ENCODE results near the gene ZDHHC11B.
"Not testable (repeated sequence)": the region's sequence is repeated elsewhere in the genome, so short reads cannot be mapped to it uniquely, and the experiment has no call there.

DNA sequence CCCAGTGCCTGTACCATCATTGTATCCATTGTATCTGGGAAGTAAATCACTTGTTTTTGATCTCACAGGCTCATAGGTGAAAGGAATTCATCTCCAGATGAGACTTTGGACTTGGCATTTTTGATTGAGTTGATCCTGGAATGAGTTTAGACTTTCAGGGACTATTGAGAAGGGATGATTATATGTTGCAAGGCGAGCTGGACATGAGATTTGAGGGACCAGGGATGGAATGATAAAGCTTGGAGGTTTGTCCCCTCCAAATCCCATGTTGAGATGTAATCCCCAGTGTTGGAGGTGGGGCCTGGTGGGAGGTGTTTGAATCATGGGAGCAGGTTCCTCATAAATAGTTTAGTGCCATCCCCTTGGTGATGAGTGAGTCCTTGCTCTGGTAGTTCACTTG, 10.4 kb upstream of the ZDHHC11B start:
- TF ChIP-seq, protein P1, sequence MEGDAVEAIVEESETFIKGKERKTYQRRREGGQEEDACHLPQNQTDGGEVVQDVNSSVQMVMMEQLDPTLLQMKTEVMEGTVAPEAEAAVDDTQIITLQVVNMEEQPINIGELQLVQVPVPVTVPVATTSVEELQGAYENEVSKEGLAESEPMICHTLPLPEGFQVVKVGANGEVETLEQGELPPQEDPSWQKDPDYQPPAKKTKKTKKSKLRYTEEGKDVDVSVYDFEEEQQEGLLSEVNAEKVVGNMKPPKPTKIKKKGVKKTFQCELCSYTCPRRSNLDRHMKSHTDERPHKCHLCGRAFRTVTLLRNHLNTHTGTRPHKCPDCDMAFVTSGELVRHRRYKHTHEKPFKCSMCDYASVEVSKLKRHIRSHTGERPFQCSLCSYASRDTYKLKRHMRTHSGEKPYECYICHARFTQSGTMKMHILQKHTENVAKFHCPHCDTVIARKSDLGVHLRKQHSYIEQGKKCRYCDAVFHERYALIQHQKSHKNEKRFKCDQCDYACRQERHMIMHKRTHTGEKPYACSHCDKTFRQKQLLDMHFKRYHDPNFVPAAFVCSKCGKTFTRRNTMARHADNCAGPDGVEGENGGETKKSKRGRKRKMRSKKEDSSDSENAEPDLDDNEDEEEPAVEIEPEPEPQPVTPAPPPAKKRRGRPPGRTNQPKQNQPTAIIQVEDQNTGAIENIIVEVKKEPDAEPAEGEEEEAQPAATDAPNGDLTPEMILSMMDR (IDR thresholded peaks at IDR 0.05) = not testable (repeated sequence)
- not testable (repeated sequence) for TF ChIP-seq POLR2A (IDR thresholded peaks at IDR 0.05)
